K562 (cell line): ENCODE measurements around the gene LINGO4. TPM values are rescaled to one million over a fixed set of nuclear protein-coding genes. Genes with fewer than 3 reads are reported as not detected.

Experiments
- C11orf30 ChIP-seq: fragments of 450-650 bp; IDR thresholded peaks from 2 replicates; pipeline ENCODE4 v1.6.1; 2016; ENCODE audit warnings: low read depth, mild to moderate bottlenecking
- EP400 ChIP-seq: fragments of 450-650 bp; IDR thresholded peaks from 2 replicates; pipeline ENCODE4 v1.6.1; 2017; ENCODE audit warnings: antibody characterized with exemption, mild to moderate bottlenecking, moderate library complexity
- ETV6 ChIP-seq, 3 experiments: fragments of 150-350 bp in 1 of 3; sonication (generic) in 1 of 3; formaldehyde crosslinking in 1 of 3; IDR thresholded peaks; 2 replicates each; pipeline versions ENCODE4 v1.6.1 to v1.8.0; 2014 to 2022; ENCODE audit warnings: borderline replicate concordance in 2 of 3, low read depth in 2 of 3, antibody characterized with exemption in 1 of 3, low read length in 1 of 3, mild to moderate bottlenecking in 1 of 3, missing genetic modification reagents in 1 of 3
- GABPA ChIP-seq: fragments of 200-800 bp; sonication (Bioruptor generic); conservative IDR thresholded peaks from 2 replicates; pipeline ENCODE4 v1.6.1; 2016; ENCODE audit warnings: low read depth, missing genetic modification characterization, missing compliant biosample characterization
- GTF2B ChIP-seq: IDR thresholded peaks from 2 replicates; pipeline ENCODE4 v1.6.1; 2011; ENCODE audit not compliant: insufficient read length; ENCODE audit errors: extremely low read depth
- GTF2E2 ChIP-seq: fragments of 200-800 bp; sonication (Bioruptor generic); IDR thresholded peaks from 2 replicates; pipeline ENCODE4 v1.6.1; 2016; ENCODE audit warnings: missing genetic modification characterization, missing compliant biosample characterization
- HDAC1 ChIP-seq, 2 experiments: fragments of 450-650 bp; IDR thresholded peaks; 2 replicates each; pipeline ENCODE4 v1.6.1; 2016 to 2017; ENCODE audit warnings: inconsistent platforms in 1 of 2, mild to moderate bottlenecking in 1 of 2, moderate library complexity in 1 of 2
- HDAC2 ChIP-seq: fragments of 450-650 bp; IDR thresholded peaks from 2 replicates; pipeline ENCODE4 v1.6.1; 2016; ENCODE audit warnings: mild to moderate bottlenecking
- HLTF ChIP-seq: fragments of 450-650 bp; IDR thresholded peaks from 2 replicates; pipeline ENCODE4 v1.6.1; 2016
- JUND ChIP-seq, 2 experiments: IDR thresholded peaks; 2 replicates in 1 of 2; 3 replicates in 1 of 2; pipeline ENCODE4 v1.6.1; 2011; ENCODE audit warnings: borderline replicate concordance in 2 of 2, low read depth in 2 of 2, low read length in 2 of 2, improper control_type of control experiment in 1 of 2, missing biosample characterization in 1 of 2, missing genetic modification characterization in 1 of 2, missing genetic modification reagents in 1 of 2
- MBD2 ChIP-seq: sonication (generic); IDR thresholded peaks from 2 replicates; pipeline ENCODE4 v1.6.1; 2016; ENCODE audit warnings: low read depth, borderline replicate concordance
- MLLT1 ChIP-seq, 2 experiments: fragments of 450-650 bp; IDR thresholded peaks; 2 replicates each; pipeline ENCODE4 v1.6.1; 2016
- NCOA4 ChIP-seq: fragments of 450-650 bp; IDR thresholded peaks from 2 replicates; pipeline ENCODE4 v1.6.1; 2018; ENCODE audit warnings: mild to moderate bottlenecking; ENCODE audit not compliant: partially characterized antibody
- SP1 ChIP-seq: sonication (generic); formaldehyde crosslinking; IDR thresholded peaks from 2 replicates; pipeline ENCODE4 v1.8.1; 2022; ENCODE audit warnings: mild to moderate bottlenecking, missing genetic modification reagents
- TAL1 ChIP-seq: fragments of 450-650 bp; IDR thresholded peaks from 2 replicates; pipeline ENCODE4 v1.6.1; 2016; ENCODE audit warnings: mild to moderate bottlenecking
- TEAD4 ChIP-seq, 2 experiments: sonication (generic) in 1 of 2; formaldehyde crosslinking in 1 of 2; IDR thresholded peaks; 2 replicates each; pipeline versions ENCODE4 v1.6.1 to v1.8.0; 2012 to 2022; ENCODE audit warnings: borderline replicate concordance in 1 of 2, inconsistent platforms in 1 of 2, low read length in 1 of 2, mild to moderate bottlenecking in 1 of 2, missing genetic modification reagents in 1 of 2
- TRIM28 ChIP-seq: fragments of 450-650 bp; IDR thresholded peaks from 2 replicates; pipeline ENCODE4 v1.6.1; 2017
- ZBTB34 ChIP-seq: fragments of 250-450 bp; sonication (Bioruptor Pico); IDR thresholded peaks from 2 replicates; pipeline ENCODE4 v1.8.0; 2021; ENCODE audit warnings: mild to moderate bottlenecking, moderate library complexity
- ZBTB7A ChIP-seq: IDR thresholded peaks from 2 replicates; pipeline ENCODE4 v1.6.1; 2011; ENCODE audit warnings: low read depth, mild to moderate bottlenecking, low read length, moderate library complexity, borderline replicate concordance; ENCODE audit not compliant: control insufficient read depth
- ZKSCAN8 ChIP-seq: fragments of 200-800 bp; sonication (Bioruptor generic); IDR thresholded peaks from 2 replicates; pipeline ENCODE4 v1.6.1; 2016; ENCODE audit warnings: missing genetic modification characterization, missing compliant biosample characterization
- ZNF212 ChIP-seq: fragments of 450-650 bp; formaldehyde crosslinking; IDR thresholded peaks from 2 replicates; pipeline ENCODE4 v1.4.0; 2020; ENCODE audit warnings: mild to moderate bottlenecking
- ZNF324 ChIP-seq: fragments of 250-450 bp; sonication (Bioruptor Pico); IDR thresholded peaks from 2 replicates; pipeline ENCODE4 v1.4.0; 2020; ENCODE audit warnings: mild to moderate bottlenecking
- ZSCAN32 ChIP-seq: fragments of 450-650 bp; formaldehyde crosslinking; IDR thresholded peaks from 2 replicates; pipeline ENCODE4 v1.4.0; 2020; ENCODE audit warnings: mild to moderate bottlenecking, moderate library complexity
- polyA plus RNA-seq, 8 experiments: library from polyadenylated mRNA; depleted of rRNA in 4 of 8; stranded (reverse) in 5 of 8; unstranded in 3 of 8; fragments of >200 nt; fragmentation: Nextera tagmentation in 2 of 8; fragmentation: Illumina TruSeq in 1 of 8; extraction: Ambion mirVana in 2 of 8; extraction: Trizol in 1 of 8; gene quantifications; 2 replicates each; pipeline versions ENCODE4 v1.2.1 to v1.2.3, GENCODE V29; 2011 to 2014; ENCODE audit warnings: inconsistent platforms in 1 of 8, missing spikeins in 1 of 8
- total RNA-seq, 7 experiments: library from RNA; depleted of rRNA in 6 of 7; stranded (reverse); fragments of >200 nt in 6 of 7; fragmentation: Illumina TruSeq in 2 of 7; extraction: Trizol in 2 of 7; gene quantifications; 2 replicates each; pipeline versions ENCODE4 v1.2.1 to v1.2.3, GENCODE V29; 2011 to 2021; ENCODE audit warnings: low replicate concordance in 1 of 7

Gene LINGO4
- total and polyA plus RNA-seq, 9 of the 15 experiments (the other 6 are each of a cell fraction or from before 2014, with no cell fraction given), result not detected

DNA sequence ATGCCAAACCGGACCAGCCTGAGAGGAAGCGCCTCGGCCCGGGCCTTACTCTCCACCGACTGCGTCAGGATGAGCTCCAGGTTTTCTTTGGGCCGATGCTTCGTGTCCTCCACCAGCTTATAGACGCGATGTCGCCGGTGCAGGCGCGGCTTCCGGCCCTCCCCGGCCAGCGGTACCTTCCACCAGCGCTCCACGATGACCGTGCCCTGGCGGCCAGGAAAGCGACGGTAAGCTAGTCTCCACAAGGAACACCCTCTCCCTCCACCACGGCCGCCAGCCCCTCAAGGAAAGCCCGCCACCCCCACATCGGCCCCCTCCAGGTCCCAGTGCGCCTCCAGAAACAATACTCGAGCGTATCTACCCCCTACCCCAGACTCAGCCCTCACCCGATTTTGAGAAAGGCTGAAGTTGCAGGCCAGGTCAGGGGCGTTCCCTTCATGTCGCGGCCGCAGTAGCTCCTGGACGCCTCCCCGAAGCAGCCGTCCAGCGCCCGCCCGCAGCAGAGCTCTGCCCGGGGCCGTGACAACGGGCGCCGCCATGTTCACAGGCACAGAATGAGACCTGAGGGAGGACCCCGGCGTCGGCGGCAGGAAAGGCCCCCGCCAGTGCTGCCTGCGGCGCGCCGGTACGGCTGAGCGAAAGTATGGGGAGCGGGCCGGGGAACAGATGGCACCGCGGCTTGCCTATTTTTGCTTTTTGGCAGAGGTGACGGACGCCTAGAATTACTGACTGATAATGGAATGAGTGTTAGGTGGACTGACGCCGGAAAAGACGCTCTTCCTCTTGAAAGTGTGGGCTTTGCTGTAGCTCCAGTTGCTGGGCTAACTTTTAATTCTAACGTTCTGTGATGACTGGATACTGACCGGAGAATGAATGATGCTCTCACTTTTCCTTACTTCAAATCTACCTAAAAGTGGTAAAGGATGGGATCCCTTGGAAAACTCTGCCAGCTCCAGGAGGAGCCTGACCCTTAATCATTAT lies 42.0 kb downstream of the LINGO4 start, which contains the start of gene MRPL9 (continued):
- TF ChIP-seq GABPA (tag) (peak; percentile 67), EP400 (peak; percentile 75), TAL1 (peak; percentile 30; the same call in 1 of the 2 replicates), ETV6 (IDR thresholded peaks at IDR 0.05; ENCODE audit: borderline replicate concordance in 1 of 2, low read depth in 2 of 2, low read length in 1 of 2) (no peak), ETV6 (CRISPR knock-in tag; IDR thresholded peaks at IDR 0.05; ENCODE audit: borderline replicate concordance) (peak; percentile 55; the same call in 1 of the 2 replicates), ZNF324 (CRISPR knock-in tag) (no peak), JUND (IDR thresholded peaks at IDR 0.05; ENCODE audit: borderline replicate concordance, low read depth, low read length) (0 out of 2 replicates have a peak, but pooled peaks have one; percentile 43), JUND (tag; IDR thresholded peaks at IDR 0.05; ENCODE audit: borderline replicate concordance, low read depth, low read length) (no peak; the same call in 2 of the 3 replicates), ZBTB7A (0 out of 2 replicates have a peak, but pooled peaks have one; percentile 43), MBD2 (peak; percentile 74), HDAC1 (IDR thresholded peaks at IDR 0.05) (peak in 1 of 2 experiments; percentile 90; a peak in 2 of 4 replicates), GTF2B (no peak), ZBTB34 (0 out of 2 replicates have a peak, but pooled peaks have one; percentile 30), HDAC2 (peak; percentile 38; the same call in 1 of the 2 replicates), MLLT1 (IDR thresholded peaks at IDR 0.05) (peak in 1 of 2 experiments; percentile 57; a peak in 1 of 4 replicates), HLTF (0 out of 2 replicates have a peak, but pooled peaks have one; percentile 25), ZKSCAN8 (CRISPR knock-in tag) (no peak), TEAD4 (IDR thresholded peaks at IDR 0.05; ENCODE audit: low read length) (0 out of 2 replicates have a peak, but pooled peaks have one; percentile 9), TEAD4 (CRISPR knock-in tag; IDR thresholded peaks at IDR 0.05; ENCODE audit: borderline replicate concordance) (no peak), NCOA4 (no peak), ZSCAN32 (CRISPR knock-in tag) (no peak), ZNF212 (CRISPR knock-in tag) (peak; percentile 72; the same call in 1 of the 2 replicates), GTF2E2 (tag) (peak; percentile 95), SP1 (CRISPR knock-in tag) (peak; percentile 46), TRIM28 (0 out of 2 replicates have a peak, but pooled peaks have one; percentile 41), C11orf30 (peak; percentile 100)
